NB4 (cell line): Measurements from ENCODE around the gene MIOX.

ENCODE experiments used
- DNase-seq: peaks from one replicate; pipeline ENCODE4 v3.0.0; 2010; ENCODE audit warnings: low read depth
- H3K4me3 ChIP-seq: one replicate; pipeline ENCODE4 v1.5.1; 2011; ENCODE audit warnings: mild to moderate bottlenecking, low read depth, low read length, moderate library complexity
- CTCF ChIP-seq: IDR thresholded peaks from one replicate; pipeline ENCODE4 v1.5.1; 2012; ENCODE audit warnings: low read depth, low read length
- MAX ChIP-seq: IDR thresholded peaks from 2 replicates; pipeline ENCODE4 v1.6.1; 2011; ENCODE audit warnings: low read depth, low read length
- MYC ChIP-seq: IDR thresholded peaks from 2 replicates; pipeline ENCODE4 v1.6.1; 2011; ENCODE audit warnings: low read depth, low read length
- POLR2A ChIP-seq: IDR thresholded peaks from 2 replicates; pipeline ENCODE4 v1.6.1; 2011; ENCODE audit warnings: mild to moderate bottlenecking; ENCODE audit not compliant: insufficient read length; ENCODE audit errors: extremely low read depth

The MIOX gene

DNA sequence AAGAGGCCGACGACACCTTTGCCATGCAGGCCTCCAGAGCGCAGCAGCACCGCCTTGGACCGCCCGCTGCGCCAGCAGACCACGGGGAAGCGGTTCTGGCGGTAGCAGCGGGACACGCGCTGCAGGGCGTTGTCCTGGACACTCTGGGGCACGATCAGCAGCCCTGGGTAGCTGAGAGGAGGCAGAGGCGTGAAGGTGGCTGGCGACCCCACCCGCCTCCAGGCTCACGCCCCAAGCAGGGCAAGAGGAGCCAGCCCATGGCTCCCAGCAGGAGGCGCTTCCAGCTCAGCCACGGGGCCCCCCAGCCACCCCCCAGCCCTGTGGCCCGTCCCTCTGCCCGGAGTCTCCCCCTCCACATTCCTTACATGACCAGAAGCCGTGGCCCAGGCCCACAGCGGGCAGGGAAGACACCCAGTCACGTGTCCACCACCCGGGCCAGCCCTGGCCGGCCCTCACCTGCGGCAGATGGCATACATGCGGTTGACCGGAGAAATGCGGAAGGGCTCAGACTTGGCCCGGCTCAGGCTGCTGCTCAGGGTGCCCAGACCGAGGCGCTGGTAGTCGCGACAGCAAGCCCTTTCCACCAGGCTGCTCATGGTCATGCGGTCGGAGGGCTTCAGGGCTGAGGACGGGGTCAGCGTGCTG lies 27.0 kb upstream of the MIOX start:
- H3K4me3 ChIP-seq = no peak overlapping the region
- TF ChIP-seq MYC (no peak), CTCF (no peak), MAX (no peak)
- no peak for DNase-seq

DNA sequence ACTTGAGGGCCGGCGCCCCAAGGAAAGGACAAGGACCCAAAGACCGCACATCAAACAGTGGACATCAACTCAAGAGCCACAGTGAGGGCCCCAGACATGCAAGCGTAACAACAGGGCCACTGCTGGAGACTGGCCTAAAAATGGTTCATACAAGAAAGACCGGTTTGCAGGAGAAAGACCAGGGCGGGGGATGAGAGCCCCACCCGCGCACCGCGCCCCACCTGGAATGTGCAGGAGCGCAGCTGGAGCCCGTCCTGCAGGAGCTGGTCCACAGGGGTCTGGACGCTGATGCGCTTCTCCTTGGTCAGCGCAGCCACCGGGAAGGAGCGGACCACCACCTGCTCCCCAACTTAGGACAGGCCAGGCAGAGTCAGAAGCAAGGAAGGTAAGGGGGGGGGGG lies 25.7 kb upstream of the MIOX start:
- no peak for DNase-seq
- no peak overlapping the region for H3K4me3 ChIP-seq
- TF ChIP-seq MYC (no peak), CTCF (no peak)

GRCh38 chr22:50461536-50461935 lies 25.1 kb upstream of the MIOX start:
- TF ChIP-seq MYC = no peak
- no peak for DNase-seq
- H3K4me3 ChIP-seq = no peak overlapping the region

GRCh38 chr22:50461979-50462540 lies 24.6 kb upstream of the MIOX start:
- no peak for DNase-seq
- no peak for TF ChIP-seq MYC
- no peak for TF ChIP-seq POLR2A
- no peak for TF ChIP-seq CTCF
- no peak for TF ChIP-seq MAX
- no peak overlapping the region for H3K4me3 ChIP-seq

DNA sequence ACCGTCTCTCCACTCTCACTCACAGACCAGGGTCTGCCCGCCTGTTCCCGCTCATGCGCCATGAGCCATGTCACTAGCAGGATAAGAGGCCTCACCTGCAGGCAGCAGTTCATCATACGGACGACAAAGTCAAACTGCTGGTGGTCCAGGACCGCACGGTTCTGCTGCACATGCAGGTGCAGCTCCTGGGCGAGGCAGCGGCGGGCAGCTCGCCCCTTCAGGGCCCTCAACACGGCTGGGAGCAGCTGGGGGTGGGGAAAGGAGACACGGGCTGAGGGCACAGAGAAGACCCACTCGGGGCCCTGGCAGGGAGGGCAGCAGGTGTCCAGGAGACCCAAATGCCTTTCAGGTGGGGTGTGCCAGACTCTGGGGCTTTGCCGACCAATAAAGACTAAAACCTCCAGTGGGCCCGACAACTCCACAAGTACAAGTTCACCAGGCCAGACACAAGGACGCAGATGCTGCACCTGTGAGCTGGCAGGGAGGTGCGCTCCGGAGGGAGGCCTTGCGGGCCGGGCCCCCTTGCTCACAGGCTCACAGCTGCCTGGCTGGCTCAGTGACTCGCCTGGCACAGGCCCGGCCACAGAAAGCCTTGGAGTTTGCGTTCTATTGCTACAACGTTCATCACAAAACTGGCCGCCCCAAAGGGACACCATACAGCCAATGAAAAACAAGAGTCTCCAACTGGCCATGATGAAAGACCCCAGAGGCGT lies 23.3 kb upstream of the MIOX start:
- TF ChIP-seq MYC (no peak), POLR2A (no peak), CTCF (no peak), MAX (no peak)
- H3K4me3 ChIP-seq = no peak overlapping the region
- no peak for DNase-seq

GRCh38 chr22:50464451-50464850 lies 22.2 kb upstream of the MIOX start:
- no peak for TF ChIP-seq MYC
- no peak for TF ChIP-seq CTCF
- TF ChIP-seq POLR2A = no peak
- TF ChIP-seq MAX = no peak
- no peak overlapping the region for H3K4me3 ChIP-seq
- no peak for DNase-seq
